Measurements from ENCODE around the gene JARID2.

JARID2 gene

DNA sequence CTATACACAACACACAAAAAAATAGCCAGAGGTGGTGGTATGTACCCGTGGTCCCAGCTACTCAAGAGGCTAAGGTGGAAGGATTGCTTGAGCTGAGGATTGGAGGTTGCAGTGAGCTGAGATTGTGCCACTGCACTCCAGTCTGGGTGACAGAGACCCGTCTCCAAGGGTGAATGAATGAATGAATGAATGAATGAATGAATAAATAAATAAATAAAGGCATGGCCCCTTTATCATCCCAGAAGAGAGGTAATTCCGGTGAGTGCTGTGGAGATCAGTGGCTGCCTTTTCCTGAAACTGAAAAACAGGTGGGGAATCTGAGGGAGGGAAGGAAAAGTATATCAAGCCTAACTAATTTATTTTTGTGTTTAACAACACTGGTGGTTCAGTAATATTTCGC is 90.0 kb downstream of the JARID2 start:
- no peak for DNase-seq (ENCODE audit: low read depth)

DNA sequence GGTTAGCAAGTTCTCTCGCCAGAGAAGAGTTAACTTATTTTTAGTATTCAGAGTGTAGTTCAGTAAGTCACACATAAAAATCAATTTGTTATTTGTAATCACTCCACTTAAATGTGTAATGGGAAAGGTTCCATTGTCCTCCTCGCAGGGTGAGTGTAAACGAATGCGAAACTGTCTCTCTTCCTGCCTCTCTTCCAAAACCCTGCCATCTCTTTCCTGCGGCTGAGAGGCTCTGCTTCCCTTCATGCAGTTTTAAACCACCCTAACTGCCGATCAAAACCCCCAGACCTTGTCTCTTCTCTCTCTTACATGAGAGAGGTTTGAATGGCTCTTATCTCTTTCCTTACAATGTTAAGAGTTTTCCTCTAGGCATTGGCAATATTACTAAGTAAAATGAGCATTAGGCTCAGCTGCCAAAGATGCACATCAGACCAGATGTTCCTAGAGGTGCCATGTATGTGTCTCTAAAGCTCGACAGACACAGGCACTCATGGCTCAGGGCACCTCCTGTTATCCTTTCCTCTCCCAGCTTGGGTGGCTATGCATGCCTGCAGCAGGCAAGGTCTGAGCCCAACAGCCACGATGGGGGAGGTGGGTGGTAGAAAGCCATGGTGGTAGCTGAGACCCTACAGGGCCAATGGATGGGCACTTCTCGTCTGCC is 91.2 kb downstream of the JARID2 start:
- no peak for DNase-seq (ENCODE audit: low read depth)

DNA sequence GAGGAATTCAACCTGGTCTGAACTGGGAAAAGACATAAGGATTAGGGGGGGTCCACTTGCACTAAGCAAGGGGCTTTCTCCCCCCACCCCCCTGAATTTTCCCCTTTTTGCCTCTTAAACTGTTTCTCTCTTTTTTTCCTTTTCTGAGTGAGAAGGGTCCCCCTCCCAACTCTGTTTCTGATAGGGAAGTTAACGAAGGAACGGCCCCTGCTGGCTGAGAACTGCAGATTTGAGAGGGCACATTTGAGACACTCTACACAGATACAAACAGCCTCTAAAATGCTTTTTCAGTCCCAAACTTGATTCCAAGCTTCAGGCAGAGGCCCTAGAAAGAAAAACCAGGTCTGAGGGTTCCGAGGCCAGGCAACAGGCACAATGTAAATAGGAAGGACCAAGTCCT is 91.7 kb downstream of the JARID2 start:
- DNase-seq (ENCODE audit: low read depth), result no peak

DNA sequence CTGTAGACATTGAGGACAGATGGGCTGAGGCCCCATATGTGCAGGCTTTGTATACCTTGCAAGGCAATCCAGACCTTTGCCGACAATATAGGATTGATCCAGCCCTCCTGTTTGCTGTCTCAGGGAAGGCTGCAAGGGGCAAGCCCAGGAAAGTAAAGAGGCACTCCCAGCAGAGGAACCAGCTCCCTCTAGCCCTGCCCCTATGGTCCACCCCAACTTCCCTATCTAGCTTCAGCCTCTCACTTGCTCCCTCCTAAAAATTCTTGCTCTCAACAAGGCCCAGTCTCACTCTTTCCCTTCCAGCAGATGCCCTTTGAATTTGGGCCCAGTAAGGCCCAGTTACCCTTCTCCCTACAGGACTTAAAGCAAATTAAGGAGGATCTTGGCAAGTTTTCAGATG is 92.6 kb downstream of the JARID2 start:
- no peak for DNase-seq (ENCODE audit: low read depth)

DNA sequence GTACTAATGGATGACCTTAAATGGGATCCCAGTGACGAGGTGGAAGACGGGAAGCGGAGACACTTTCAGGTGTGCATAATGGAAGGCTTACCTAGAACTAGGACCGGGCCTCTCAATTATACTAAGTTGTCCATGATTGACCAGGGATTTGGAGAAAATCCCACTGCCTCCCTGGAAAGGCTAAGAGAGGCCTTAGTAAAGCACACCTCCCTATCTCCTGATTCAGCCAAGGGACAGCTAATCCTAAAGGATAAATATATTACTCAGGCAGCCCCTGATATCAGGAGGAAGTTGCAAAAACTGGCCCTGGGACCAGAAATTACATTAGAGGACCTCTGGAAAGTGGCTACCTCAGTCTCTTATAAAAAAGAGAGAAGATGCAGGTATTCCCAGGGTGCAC is 93.2 kb downstream of the JARID2 start:
- DNase-seq (ENCODE audit: low read depth), result no peak

DNA sequence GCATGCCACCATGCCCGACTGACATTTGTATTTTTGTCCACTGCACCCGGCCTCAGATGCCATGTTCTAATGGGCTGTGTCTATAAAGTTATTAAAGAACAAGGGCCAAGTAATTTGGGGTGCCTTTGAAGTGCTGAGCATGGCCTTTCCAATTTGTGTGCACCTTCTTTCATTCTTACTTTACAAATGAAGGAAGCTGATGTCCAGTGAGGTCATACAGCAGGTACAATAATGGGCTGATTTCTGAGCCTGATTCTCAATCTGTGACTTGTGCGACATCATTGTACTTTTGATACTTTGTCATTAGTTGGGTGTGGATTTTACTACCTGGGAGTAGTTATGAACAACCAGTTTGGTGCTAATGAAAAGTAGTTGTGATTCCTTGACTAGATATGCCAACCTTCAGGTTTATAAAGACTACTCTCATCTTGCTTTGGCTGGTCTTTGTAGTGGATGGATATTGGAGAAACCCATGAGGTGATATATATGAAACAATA is 94.3 kb downstream of the JARID2 start:
- no peak for DNase-seq (ENCODE audit: low read depth)

DNA sequence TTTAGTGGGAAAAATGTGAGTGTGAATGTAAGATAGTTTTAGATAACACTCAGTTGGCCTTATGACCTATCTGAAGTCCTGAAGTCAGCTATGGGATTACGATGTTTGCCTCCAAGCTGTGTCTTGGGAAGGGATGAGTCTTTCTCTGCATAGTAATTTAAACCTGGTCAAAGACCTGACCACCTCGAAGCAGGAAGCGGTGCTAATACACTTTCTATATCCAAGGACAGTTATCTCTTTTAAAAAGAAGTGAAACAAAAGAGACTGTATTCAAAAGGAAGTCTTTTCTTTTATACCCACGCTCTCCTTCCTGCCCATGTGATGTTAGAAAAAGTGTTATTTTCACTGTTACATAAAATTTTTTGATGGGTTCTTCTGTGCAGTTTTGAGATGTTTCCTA is 94.9 kb downstream of the JARID2 start:
- no peak for DNase-seq (ENCODE audit: low read depth)

DNA sequence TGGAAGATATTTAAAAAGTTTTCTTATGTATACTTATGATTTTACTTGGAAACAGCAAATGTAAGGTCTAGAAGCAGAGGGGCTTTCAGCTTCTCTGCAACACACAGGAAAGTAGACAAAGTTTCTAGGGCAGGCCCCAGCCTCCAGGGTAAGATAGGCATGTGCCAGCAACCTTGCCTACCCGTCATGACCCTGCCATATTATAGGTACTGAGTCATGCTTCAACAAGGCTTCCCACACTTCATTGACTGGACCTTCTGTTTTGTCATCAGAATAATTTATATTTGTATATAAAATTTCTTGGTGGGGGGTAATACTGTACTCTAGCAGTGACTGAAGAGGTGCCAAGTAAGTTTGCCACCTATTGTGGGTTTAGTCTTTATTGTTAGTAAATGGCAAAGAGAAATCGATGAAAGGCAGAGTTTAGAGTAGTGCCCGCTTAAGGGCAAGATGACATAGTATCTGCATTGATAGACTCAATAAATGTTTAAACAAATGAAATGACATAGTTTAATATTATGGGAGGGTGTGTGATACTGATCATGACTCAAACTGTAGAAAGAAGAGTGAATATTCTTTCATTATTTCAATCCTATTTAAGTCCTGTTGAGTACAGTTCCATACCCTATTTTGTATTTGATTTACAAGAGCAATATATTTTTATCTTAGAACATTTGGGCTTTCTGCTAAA is 95.6 kb downstream of the JARID2 start:
- DNase-seq (ENCODE audit: low read depth), result no peak

DNA sequence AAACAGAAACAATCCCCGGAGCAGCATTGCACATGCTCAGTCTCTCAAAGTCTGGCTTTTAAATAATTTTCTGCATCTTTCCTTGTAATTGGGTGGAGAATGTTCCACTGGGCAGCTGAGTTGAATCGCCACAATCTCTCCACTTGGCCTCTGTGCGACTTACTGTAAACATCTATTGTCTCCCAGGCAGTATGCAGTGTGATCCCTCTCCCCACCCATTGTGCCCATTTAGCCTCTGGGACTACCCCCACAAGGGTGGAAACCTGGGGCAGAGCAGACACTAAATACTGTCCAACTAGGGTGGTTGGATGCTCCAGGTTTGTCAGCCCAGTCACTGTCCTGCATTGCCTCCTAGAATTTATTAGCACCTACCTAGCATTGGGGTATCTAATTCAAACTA is 96.2 kb downstream of the JARID2 start:
- DNase-seq (ENCODE audit: low read depth), result no peak

DNA sequence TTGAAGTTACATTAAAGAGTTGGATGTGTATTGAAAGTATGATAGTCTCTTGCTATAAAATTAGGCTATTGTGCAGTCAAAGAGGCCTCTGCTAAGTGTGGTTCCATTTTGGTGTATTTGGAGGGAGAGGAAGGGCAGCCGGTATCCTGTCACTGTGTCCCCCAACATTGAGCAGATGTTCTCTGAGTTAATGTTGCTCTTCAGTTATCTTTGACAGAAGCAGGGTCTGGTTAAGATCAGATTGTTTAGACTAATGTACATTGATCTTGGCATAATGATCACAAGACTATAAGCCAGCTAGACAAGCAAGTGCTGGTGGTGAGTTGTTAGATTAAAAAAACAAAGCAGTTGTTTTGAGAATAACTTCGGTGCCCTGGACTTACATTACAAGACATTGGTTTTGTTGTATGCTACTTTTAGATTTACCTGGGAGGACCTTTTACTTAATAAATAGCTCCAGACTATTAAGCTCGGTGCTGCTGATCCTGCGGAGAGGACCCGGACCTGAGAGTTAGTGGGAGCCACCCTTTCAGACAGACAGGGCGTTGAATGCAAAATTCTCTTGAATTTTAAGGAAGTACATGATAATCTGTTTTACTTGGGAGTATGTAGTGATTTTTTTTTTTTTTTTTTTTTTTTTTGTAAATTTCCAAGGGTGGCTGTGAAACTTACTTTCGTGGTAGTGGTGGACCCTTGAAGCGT is 97.8 kb downstream of the JARID2 start:
- DNase-seq (ENCODE audit: low read depth), result no peak

DNA sequence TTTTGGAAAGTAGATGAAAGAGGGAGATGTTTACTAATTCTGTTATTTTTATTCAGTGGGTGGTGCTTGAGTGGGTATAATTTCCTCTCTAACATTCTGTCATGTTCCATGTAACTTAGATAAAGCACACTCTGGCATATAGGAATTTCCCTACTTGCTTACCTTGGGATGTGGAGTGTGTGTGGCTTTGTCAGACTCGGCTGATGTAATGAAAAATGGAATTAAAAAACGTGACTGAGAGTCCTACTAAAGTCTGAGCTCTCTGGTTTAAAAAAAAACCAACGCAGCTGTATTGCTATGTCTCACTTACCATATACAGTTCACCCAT is 98.3 kb downstream of the JARID2 start:
- no peak for DNase-seq (ENCODE audit: low read depth)

DNA sequence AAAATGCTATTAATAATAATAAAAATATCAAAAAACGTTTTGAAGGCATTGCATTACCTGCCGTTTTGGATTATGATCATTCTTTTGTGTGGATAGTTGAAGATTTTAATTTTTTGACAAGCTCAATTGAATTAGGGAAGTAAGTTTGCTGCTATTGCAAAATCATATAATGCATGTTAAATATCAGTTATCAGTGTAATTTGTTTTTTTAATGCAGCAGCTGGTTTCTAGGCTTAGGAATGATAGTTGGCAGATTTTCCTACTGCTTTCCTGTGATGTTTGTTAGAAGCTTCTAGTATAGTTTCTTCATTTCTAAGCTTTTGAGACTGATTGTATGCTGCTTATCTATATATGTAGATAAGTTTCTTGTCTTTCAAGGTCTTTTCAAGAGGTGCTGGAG is 99.0 kb downstream of the JARID2 start:
- DNase-seq (ENCODE audit: low read depth), result no peak

DNA sequence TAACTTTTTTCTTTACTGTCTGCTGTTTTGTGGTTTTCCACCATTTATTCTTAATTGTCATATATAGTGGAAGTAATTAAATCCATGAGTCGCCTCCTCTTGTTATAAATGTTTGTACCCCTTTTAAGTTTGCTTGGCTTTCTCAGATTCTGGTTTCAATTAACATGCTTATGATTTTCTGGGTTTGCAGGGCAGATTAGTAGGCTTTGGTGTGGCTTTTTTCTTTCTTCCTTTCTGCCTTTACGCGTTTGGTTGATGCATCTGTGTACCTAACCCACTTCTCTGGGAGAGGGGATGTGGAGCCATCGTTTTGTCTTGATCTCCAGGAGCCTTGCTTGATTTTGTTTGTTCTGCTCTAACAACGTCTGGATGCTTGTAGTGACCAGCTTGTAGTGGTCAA is 100.4 kb downstream of the JARID2 start:
- DNase-seq (ENCODE audit: low read depth), result no peak

DNA sequence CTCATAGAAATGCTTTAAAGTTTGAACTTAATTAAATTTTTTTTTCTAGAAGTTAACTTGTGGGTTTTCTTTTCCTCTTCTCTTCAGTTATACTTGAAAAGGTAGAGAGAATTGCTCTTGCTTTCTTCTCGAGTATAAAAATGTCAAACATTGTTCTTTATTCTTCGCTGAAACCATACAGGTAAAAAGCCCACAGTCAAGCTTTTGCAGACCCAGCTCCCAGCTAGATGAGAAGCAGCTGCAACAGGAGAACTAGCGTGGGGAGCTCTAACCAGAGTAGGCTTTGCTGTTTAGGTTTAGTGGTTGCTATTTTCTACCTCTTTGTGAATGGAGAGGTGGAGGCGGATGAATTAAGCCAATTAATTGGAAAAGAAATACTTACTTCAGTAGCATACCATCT is 102.7 kb downstream of the JARID2 start:
- no peak for DNase-seq (ENCODE audit: low read depth)

DNA sequence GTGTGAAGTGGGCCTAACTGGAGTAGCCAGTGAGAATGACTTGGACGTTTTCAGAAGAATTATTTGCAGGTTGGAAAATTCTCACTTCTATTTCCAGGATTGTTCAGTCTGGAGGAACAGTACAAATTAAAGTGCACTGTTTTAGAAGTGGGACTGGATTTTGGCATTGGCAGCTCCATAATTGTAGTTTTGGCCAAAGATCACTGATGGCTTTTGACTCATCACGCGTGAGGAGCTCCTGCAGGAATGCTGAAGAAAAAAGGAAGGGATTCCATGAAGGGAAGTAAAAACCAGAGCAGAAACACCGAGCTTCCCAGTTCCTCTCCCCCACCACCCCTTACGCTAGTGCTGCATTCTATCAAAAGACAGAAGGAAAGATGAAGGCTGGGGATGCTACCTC is 103.5 kb downstream of the JARID2 start:
- no peak for DNase-seq (ENCODE audit: low read depth)

DNA sequence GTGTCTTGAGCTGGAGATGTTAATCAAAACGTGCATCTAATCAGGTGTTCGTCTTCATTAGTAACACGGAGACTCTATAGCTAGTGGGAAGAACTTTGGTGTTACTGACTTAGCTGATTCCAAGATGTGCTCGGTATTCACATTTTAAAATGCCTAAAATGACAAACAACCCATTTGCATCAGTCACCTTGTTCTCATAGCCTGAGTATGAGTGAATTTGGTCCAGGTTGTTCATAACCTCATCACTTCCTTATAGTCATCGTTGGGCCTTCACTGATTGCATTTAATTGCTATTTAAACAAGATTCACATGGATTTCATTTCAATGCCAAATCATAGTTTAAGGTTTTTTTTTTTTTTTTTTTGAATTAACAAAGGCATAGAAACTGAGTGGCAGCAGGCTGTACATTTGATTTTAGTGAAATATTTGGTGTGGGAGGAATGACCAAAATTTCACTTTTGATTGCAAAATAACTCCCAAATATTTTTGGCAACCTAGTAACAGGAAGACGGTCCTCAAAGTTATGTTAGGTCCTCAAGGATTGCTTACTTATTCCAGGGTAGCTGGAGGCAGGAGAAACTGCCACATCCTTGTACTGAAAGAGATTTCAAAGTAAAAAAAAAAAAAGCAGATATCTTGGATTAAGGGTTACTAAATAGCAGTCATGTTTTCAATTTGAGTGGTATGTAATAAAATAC is 104.7 kb downstream of the JARID2 start:
- no peak for DNase-seq (ENCODE audit: low read depth)

DNA sequence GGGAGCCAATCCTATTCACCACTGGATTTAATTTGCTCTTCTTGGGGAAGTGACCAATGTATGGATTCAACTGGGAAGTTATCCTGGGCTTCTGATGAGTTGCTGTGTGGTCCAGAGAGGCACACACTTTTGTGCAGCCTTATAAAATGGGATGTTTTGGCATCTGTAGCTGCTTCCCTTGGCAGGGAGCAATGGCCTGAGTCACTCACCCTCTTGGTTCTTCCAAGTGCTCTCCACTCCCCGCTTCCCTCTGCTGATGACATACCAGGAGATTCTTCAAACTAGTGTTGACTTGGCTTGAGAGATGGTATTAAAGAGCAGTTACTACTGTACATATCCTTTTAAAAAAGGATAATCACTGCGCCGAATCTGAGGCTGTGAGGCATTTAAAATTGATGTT is 105.8 kb downstream of the JARID2 start:
- DNase-seq (ENCODE audit: low read depth), result no peak

DNA sequence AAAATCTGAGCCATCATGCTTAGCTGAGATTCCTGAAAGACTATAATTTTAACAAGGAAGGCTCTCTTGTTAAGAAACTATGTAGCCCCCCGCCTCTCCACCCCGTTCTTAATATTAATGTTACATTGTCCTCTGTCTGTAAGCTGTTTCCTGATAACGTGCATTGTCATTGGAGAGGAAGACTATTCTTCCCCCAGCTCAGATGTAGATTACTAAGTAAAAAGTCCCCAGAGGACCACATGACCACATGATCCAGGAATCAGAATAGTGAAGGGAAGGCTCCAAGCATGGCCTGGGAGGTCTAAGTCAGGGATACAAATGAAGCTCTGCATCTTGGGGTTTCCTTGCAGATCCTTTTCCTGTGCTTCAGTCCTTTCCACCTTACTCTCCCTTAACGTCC is 106.4 kb downstream of the JARID2 start:
- DNase-seq (ENCODE audit: low read depth), result no peak

DNA sequence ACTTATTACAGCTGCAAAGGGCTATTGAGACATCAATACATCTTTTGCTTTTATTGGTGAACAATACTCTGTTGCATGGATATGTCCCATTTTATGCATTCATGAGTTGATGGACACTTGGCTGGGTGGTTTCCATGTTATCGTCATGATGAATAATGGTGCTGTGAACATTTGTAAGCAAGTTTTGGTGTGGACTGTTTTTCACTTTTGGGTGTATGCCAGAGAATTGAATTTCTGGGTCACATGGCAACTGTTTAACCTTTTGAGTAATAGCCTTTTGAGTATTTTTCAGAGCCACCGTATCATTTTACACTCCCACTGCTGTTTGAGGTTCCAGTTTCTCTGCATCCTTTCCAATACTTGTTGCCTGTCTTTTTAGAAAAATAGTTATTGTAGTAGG is 107.0 kb downstream of the JARID2 start:
- DNase-seq (ENCODE audit: low read depth), result no peak

DNA sequence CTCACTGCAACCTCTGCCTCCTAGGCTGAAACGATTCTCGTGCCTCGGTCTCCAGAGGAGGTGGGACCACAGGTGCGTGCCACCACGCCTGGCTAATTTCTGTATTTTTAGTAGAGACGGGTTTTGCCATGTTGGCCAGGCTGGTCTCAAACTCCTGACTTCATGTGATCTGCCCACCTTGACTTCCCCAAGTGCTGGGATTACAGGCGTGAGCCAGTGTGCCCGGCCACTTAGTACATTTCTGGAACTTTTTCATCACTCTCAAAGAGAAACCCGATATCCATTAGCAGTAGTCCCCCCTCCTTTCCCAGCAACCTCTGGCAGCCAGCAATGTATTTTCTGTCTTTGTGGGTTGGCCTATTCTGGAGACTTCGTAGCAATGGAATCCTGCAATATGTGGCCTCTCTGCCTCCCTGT is 109.8 kb downstream of the JARID2 start:
- no peak for DNase-seq (ENCODE audit: low read depth)

DNA sequence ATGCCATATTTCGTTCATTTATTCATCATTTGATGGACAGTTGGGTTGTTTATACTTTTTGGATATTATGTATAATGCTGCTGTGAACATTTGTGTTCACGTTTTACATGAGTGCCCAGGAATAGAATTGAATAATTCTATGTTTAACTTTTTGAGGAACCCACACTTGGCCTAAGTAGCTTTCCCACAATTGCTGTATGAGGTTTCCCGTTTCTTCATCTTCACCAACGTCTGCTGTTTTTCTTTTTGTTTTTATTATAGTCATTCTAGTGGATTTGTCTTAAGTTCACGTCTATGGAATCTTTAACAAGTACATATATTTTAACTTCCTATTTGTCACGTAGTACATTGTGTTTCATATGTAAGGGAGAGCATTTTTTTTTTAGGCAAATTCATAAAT is 110.3 kb downstream of the JARID2 start:
- no peak for DNase-seq (ENCODE audit: low read depth)

DNA sequence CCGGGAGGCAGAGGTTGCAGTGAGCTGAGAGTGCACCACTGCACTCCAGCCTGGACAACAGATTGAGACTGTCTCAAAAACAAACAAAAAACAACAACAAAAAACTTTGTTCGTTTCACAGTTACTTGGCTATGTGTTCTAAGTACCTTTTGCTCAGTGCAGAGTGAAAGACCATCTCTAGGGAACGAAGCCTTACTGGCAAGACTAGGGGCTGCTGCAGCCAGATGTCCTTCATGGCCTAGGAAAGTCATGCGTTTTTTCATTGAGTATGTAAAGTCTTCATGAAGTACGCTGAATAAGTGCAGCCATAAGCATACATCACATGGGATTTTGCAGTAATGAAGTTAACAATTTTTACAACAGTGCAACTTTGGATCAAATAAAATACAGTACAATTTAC is 111.1 kb downstream of the JARID2 start:
- no peak for DNase-seq (ENCODE audit: low read depth)

DNA sequence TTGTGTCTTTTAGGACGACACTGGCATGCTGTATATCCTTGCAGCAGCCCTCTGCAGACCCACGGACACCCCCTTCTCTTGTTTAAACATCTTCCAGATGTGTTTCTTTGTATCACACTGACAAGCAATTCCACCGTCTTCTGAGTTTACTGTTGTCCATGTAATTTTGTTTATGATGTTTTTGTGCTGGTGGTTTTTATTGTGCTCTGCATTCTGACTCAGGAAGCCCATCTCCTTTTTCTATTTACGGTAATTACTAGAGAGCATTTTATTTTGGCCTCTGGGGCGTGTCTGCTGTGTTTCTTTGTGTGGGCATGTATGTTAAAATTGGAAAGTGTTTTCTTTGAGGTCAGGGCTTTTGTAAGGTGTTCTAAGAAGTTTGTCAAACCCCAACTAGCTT is 111.9 kb downstream of the JARID2 start:
- no peak for DNase-seq (ENCODE audit: low read depth)
